ENCODE measurements around the gene GNB1L.
"Not testable (repeated sequence)": the region's sequence is repeated elsewhere in the genome, so short reads cannot be mapped to it uniquely, and the experiment has no call there.

The GNB1L gene

GRCh38 chr22:19793661-19794310 lies 60.9 kb downstream of the GNB1L start:
- in situ Hi-C loops (cut with HindIII; ENCODE audit: low sequenced_read_pairs) = no loop called here
- H3K4me3 ChIP-seq (ENCODE audit: low read depth, low read length) = no peak overlapping the region
- no peak for DNase-seq (ENCODE audit: low read depth, low spot score)
- no peak for TF ChIP-seq CTCF (IDR thresholded peaks at IDR 0.05; ENCODE audit: low read depth, low read length)

GRCh38 chr22:19793161-19793560 lies 61.5 kb downstream of the GNB1L start:
- TF ChIP-seq CTCF (IDR thresholded peaks at IDR 0.05; ENCODE audit: low read depth, low read length) = no peak
- in situ Hi-C loops (cut with HindIII; ENCODE audit: low sequenced_read_pairs) = no loop called here
- H3K4me3 ChIP-seq (ENCODE audit: low read depth, low read length) = no peak overlapping the region
- no peak for DNase-seq (ENCODE audit: low read depth, low spot score)

- H3K4me3 ChIP-seq (ENCODE audit: low read depth, low read length); in situ Hi-C loops (cut with HindIII; ENCODE audit: low sequenced_read_pairs); DNase-seq (ENCODE audit: low read depth, low spot score): not testable (repeated sequence)
These were observed 62.2 kb downstream of the GNB1L start for GRCh38 chr22:19792383-19792896.

GRCh38 chr22:19791894-19792293 lies 62.8 kb downstream of the GNB1L start:
- DNase-seq (ENCODE audit: low read depth, low spot score) = no peak
- TF ChIP-seq CTCF (IDR thresholded peaks at IDR 0.05; ENCODE audit: low read depth, low read length) = no peak
- in situ Hi-C loops (cut with HindIII; ENCODE audit: low sequenced_read_pairs) = no loop called here
- H3K4me3 ChIP-seq (ENCODE audit: low read depth, low read length) = no peak overlapping the region

GRCh38 chr22:19791243-19791642 lies 63.4 kb downstream of the GNB1L start:
- no peak for TF ChIP-seq CTCF (IDR thresholded peaks at IDR 0.05; ENCODE audit: low read depth, low read length)
- no peak for DNase-seq (ENCODE audit: low read depth, low spot score)
- in situ Hi-C loops (cut with HindIII; ENCODE audit: low sequenced_read_pairs) = no loop called here
- no peak overlapping the region for H3K4me3 ChIP-seq (ENCODE audit: low read depth, low read length)

GRCh38 chr22:19789828-19790227 lies 64.8 kb downstream of the GNB1L start:
- DNase-seq (ENCODE audit: low read depth, low spot score) = no peak
- H3K4me3 ChIP-seq (ENCODE audit: low read depth, low read length) = no peak overlapping the region
- TF ChIP-seq CTCF (IDR thresholded peaks at IDR 0.05; ENCODE audit: low read depth, low read length) = no peak
- in situ Hi-C loops (cut with HindIII; ENCODE audit: low sequenced_read_pairs) = no loop called here

- TF ChIP-seq CTCF (IDR thresholded peaks at IDR 0.05; ENCODE audit: low read depth, low read length) = no peak
- in situ Hi-C loops (cut with HindIII; ENCODE audit: low sequenced_read_pairs) = no loop called here
These were observed 65.3 kb downstream of the GNB1L start for GRCh38 chr22:19789406-19789805.

More at GRCh38 chr22:19789406-19789805, 65.3 kb downstream of the GNB1L start:
- H3K4me3 ChIP-seq (ENCODE audit: low read depth, low read length) = no peak overlapping the region
- DNase-seq (ENCODE audit: low read depth, low spot score) = no peak

Measured in astrocyte of the spinal cord (primary cell).